ENCODE measurements around the gene SIGLEC5. TPM values are rescaled to one million over a fixed set of nuclear protein-coding genes. Genes with fewer than 3 reads are reported as not detected.

Gene SIGLEC5
- total RNA-seq, 2 donors from 2014 or later: not detected

DNA sequence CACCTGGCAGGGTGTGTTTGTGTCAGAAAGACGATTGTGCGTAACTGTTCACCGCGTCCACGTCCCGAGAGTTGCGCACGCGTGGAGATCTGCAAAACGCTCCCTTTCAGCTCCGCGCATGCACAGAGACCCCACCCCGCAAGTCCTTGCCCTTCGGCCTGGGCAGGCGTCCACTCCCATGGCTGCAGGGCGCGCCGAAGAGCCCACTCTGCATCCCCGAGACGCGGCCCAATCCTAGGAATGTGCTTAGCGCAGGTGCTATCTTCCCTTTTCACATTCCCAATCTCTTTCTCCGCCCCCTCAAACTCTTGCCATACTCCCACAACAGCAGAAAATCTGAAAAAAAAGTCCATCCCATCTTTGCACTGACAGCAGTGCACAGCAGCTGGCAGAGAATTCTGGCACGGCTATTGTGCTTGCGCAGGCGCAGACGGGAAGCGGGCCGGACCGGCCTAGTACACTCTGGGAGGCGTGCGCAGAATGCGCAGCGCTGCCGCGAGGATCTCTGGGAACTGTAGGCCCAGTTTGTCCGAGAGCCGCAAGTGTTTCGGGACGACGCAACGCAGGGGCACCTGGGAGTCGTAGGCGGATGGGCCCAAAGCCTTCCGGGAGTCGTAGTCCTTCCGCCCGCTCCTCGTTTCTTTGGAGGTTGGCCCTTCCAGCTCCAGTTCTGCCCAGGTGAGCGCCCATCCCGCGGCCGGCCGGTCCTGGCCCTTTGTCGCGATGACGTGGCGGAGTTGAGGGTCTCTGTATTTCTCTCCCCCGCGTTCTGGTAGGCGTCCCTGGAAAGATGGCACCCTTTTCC, 36.0 kb downstream of the SIGLEC5 start:
- DNase-seq: peak; percentile 98
- ATAC-seq: peak; percentile 99
- intact Hi-C loops (cut with DNase I, micrococcal nuclease): no loop called here

DNA sequence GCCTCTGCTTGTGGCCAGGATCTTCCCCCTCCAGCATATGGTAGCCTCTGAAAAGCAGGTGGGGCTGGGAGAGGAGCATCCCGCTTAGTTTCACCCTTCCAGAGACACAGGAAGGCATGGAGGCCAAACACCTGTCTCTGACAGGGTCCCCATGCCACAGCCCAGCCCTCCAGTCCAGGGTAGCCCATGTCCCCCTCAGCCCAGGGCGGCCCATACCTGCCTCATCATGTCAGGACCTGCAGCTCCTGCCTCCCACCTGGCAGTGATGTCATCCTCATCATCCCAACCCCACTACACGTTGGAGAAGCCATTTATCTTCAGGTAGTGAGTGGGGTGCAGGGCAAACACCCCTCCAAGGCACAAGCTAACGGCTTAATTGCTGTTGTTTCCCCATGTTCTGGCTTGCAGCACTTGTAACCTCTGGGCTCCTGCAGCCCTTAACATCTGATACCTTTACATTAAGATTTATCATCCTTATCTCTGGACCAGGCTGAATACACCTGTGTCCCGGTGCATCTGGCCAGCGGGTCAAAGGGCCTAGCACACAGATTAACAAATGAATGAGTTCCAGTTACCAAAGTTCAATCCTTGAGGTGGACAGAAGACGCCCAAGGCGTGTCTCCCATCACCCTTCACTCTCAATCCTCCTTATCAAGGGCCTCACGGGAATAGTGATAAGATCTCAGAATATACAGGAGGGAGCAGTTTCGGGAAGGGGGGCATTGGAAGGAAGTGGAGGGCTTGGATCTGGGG, 36.9 kb downstream of the SIGLEC5 start:
- DNase-seq (peak in 1 of 2 donors; percentile 11), ATAC-seq (peak; percentile 31)
- intact Hi-C loops (cut with DNase I, micrococcal nuclease): no loop called here

DNA sequence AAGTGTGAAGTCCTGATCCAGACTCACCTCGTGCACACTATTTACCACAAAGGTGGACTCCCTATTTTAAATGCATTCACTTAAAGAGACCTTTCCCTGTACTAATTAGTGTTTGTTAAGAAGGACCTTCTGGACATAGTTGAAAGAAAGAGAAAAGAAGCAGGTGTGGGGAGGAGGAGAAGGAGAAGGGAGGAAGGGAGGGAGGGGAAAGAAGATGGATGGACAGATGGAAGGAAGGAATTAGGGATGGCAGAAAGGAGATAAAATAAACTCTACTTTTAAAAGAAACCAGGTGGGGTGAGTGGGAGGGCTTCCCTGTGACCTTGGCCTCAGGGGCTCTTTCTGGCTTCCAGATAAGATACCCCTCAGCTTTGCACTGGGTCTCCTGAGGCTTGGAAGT, 37.7 kb downstream of the SIGLEC5 start:
- no peak for ATAC-seq
- intact Hi-C loops (cut with DNase I, micrococcal nuclease): no loop called here
- DNase-seq: no peak

DNA sequence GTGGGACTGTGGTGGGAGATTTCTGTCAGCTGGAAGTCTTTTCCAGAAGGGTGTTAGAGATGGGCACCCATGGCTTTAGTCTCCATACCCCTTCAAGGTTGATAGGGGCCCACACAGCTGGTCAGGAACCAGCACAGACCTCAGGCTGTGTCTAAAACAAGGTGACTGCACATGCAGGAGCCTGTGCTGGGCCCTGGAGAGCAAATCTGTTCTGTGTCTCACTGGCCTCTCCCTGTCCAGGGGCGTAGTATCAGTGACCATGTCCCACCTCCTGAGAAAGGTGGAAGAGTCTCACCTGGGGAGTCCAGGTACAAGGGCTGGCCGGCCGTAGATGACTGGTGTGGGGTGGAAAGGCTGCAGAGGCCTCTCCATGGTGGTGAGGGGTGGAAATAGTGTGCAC, 39.8 kb downstream of the SIGLEC5 start:
- DNase-seq (no peak), ATAC-seq (no peak)
- intact Hi-C loops (cut with DNase I, micrococcal nuclease): no loop called here

DNA sequence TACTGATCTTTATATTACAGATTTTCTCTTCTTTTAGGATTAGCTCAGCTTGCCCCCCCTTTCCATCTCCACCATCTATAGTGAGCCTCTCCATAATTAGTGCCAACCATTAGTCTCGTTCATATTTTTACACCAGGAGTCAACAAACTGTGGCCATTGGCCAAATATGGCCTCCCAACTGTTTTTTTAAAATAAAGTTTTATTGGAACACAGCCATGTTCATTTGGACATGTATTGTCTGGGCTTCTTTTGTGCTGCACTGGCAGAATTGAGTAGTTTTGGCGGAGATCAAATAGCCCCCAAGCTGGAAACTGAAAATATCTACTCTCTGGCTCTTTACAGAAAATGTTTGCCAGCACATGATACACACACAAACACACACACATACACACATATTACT, 40.7 kb downstream of the SIGLEC5 start:
- DNase-seq: no peak
- ATAC-seq: no peak
- intact Hi-C loops (cut with DNase I, micrococcal nuclease): no loop called here

DNA sequence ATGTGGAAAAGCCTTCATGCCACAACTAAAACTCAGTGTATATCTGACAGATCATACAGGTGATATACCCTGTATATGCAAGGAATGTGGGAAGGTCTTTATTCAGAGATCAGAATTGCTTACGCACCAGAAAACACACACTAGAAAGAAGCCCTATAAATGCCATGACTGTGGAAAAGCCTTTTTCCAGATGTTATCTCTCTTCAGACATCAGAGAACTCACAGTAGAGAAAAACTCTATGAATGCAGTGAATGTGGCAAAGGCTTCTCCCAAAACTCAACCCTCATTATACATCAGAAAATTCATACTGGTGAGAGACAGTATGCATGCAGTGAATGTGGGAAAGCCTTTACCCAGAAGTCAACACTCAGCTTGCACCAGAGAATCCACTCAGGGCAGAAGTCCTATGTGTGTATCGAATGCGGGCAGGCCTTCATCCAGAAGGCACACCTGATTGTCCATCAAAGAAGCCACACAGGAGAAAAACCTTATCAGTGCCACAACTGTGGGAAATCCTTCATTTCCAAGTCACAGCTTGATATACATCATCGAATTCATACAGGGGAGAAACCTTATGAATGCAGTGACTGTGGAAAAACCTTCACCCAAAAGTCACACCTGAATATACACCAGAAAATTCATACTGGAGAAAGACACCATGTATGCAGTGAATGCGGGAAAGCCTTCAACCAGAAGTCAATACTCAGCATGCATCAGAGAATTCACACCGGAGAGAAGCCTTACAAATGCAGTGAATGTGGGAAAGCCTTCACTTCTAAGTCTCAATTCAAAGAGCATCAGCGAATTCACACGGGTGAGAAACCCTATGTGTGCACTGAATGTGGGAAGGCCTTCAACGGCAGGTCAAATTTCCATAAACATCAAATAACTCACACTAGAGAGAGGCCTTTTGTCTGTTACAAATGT, 42.7 kb downstream of the SIGLEC5 start:
- intact Hi-C loops (cut with DNase I, micrococcal nuclease): no loop called here
- DNase-seq: no peak
- ATAC-seq: no peak

DNA sequence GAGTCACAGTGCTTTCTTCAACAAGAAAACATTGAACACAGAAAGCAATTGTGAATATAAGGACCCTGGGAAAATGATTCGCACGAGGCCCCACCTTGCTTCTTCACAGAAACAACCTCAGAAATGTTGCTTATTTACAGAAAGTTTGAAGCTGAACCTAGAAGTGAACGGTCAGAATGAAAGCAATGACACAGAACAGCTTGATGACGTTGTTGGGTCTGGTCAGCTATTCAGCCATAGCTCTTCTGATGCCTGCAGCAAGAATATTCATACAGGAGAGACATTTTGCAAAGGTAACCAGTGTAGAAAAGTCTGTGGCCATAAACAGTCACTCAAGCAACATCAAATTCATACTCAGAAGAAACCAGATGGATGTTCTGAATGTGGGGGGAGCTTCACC, 43.4 kb downstream of the SIGLEC5 start:
- DNase-seq (no peak), ATAC-seq (no peak)
- intact Hi-C loops (cut with DNase I, micrococcal nuclease): no loop called here

DNA sequence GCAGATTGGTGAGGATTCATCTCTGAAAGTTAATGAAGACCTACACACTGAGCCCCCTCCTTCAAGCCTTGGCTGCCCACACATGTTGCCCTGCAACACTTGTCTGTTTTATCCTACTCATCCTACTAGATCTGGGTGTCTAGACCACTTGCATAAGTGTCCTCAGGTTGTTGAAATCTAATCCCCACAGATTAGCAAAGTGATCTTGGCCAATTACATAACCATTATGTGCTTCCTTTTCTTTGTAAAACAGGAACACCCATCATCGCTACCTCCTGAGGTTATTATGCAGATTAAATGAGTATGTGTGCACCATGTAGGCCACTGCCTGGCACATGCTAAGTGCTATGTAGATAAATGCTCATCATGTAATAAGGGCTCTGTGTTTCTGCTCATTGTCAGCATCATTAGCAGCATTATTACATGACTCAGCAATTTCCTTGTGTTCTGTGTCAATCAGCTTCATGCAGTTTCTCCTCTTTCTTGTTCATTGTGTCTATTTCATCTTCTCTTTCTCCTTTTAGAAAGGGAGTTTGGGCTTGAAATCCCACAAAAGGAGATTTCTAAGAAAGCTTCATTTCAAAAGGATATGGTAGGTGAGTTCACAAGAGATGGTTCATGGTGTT, 44.0 kb downstream of the SIGLEC5 start:
- intact Hi-C loops (cut with DNase I, micrococcal nuclease): no loop called here
- no peak for DNase-seq
- no peak for ATAC-seq

DNA sequence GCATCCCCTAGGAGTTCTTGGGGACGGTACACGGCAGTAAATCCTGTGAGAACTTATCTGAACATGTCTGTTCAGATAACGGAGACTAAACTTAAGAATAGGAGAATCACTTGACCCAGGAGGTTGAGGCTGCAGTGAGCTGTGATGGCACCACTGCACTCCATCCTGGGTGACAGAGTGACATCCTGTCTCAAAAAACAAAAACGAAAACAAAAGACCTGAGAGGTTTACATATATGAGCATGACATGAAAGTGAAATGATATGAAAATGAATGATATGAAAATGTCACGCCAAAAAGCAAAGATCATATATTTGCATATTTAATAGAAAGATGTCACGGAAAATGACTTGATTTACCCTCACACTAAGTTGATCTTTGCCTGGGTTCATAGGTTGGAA, 53.4 kb downstream of the SIGLEC5 start:
- intact Hi-C loops (cut with DNase I, micrococcal nuclease): no loop called here
- DNase-seq (no peak), ATAC-seq (no peak)

DNA sequence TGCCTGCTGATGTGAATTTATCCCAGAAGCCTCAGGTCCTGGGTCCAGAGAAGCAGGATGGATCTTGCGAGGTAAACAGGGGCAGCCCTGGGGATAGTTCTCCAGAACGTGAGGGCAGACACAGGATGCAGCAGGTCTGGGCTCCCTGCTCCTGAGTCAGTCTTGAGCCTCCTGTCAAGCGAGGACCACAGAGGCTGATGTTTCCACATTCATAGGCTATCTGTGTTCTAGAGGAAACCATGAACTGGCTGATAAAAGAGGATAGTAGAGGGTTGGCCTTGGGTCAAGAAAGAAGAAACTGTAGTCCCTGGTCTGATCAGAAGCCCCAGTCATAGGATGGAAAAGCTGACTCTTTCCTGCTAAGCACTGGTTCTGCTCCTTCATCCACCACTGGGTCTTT, 56.9 kb downstream of the SIGLEC5 start:
- ATAC-seq: no peak
- intact Hi-C loops (cut with DNase I, micrococcal nuclease): no loop called here
- DNase-seq: no peak

DNA sequence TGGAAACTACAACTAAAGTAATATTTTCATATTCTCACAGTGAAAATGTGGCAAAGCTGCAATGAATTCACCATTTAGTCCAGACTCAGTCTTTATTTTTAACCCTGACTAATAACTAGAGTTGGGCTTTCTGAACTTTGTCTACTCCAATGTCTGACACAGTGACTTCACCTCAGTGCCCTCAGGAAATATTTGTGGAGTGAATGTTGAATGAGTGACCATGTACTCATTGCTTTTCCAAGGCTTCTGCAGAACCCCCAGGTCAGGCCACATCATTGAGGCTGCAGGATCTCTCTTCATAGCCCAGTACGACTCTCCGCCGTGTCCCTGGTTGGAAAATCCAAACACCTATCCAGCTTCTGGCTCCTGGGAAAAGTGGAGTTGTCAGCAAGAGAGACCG, 57.3 kb downstream of the SIGLEC5 start:
- DNase-seq: no peak
- intact Hi-C loops (cut with DNase I, micrococcal nuclease): no loop called here
- no peak for ATAC-seq

DNA sequence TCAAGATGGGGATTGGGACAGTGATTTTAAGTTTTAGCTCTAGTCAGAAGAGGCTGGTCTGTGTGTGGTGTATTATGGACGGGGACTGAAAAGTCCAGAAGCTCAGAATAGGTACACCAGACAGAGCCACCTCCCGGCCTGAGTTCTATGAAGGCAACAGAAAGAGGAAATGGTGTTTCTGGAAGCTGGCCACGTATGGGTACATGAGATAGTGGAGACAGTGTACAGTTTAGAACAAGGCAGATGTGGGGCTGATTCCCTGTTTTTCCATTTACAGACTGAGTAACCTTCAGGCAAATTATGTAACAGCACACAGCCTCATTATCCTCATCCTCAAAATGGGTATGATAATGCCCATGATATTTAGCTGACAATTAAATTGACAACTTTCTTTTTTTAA, 57.8 kb downstream of the SIGLEC5 start:
- intact Hi-C loops (cut with DNase I, micrococcal nuclease): no loop called here
- ATAC-seq (no peak), DNase-seq (no peak)

DNA sequence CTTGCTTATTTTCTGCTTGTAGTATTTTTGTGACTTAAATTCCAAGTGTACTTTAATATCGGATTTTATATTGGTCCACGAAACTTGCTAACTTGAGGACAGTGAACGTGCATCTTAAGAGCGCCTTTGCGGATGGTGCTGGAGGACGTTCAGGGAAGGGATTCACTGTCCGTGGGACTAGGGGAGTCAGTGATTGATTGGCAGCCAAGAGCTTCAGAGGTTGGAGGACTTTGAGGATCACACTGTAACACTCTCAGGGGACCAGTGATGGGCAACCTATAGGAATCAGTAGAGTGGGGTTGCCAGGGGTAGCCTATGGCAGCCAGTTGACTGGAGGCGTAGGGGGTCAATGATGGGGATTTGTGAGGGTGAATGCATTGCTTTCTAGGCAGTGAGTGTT, 58.6 kb downstream of the SIGLEC5 start:
- no peak for ATAC-seq
- no peak for DNase-seq
- intact Hi-C loops (cut with DNase I, micrococcal nuclease): no loop called here

DNA sequence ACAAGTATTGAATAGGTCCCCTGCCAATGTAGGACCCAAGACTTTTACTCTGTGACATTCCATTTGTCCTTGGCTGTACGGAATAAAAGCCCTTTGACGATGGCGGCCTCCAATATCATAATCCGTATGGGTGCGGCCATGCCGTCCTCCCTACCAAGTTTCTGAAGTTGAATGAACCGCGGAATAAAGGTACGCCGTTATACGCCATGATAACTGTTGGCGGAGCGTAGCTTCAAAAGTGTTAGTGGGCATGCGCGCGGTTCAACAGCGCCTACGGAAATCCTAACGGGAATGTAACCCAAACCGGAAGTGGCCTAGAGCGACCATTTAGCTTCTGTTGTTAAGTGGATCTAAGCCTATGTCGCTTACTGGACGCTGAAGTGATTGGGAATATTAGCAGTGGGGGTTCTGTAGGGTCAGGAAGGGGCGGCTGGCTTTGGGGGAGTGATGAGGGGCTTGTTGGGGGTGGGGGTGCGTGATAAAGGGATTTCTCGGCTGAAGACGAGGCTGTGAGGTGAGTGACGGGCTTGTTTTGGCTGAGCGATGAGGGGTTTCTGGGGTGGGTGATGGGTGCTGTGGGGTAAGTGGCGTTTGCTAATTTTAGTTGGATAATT, 59.1 kb downstream of the SIGLEC5 start, which contains the start of gene ZNF175:
Gene ZNF175 (plus strand): TSS at position 322 of the 614 bp plus-strand sequence. CDS start 2,047 bp downstream, outside the sequence.
- peak; percentile 100 for ATAC-seq
- intact Hi-C loops (cut with DNase I, micrococcal nuclease): no loop called here
- DNase-seq: peak; percentile 93 to 95

DNA sequence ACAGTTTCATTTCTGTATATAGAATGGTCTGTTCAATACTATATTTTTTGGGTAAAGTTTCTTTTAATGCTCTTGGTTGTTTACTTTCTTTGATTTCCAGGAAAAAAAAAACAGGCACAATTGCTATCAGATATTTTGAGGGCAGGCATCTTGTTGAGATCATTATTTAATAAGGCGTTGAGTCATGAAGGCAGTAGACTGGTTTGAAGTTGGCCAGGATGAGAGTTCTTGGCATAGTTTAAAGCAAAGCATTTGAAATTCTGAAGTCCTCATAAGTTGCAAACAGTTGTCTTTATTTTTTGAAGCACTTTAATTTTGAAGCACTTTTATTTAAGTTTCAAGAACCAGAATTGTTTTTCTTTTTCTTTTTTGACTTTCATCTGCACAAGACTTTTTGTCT, 61.7 kb downstream of the SIGLEC5 start:
- DNase-seq (no peak), ATAC-seq (no peak)
- intact Hi-C loops (cut with DNase I, micrococcal nuclease): no loop called here

DNA sequence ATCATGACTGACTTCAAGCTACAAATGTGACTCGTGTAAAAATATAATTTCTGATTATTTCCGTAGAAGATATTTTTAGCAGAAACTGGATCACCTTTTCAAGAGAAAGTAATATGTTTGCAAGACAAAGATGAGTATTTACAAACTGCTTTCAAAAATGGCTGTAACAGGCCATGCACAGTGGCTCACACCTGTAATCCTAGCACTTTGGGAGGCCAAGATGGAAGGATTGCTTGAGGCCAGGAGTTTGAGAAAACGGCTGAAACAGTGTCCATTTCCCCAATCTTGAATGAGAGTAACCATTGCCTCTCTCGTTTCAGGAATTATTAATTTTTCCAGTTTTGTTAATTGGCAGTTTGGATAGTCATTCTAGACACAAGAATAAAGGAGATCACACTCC, 62.6 kb downstream of the SIGLEC5 start:
- DNase-seq: no peak
- intact Hi-C loops (cut with DNase I, micrococcal nuclease): no loop called here
- ATAC-seq: no peak

DNA sequence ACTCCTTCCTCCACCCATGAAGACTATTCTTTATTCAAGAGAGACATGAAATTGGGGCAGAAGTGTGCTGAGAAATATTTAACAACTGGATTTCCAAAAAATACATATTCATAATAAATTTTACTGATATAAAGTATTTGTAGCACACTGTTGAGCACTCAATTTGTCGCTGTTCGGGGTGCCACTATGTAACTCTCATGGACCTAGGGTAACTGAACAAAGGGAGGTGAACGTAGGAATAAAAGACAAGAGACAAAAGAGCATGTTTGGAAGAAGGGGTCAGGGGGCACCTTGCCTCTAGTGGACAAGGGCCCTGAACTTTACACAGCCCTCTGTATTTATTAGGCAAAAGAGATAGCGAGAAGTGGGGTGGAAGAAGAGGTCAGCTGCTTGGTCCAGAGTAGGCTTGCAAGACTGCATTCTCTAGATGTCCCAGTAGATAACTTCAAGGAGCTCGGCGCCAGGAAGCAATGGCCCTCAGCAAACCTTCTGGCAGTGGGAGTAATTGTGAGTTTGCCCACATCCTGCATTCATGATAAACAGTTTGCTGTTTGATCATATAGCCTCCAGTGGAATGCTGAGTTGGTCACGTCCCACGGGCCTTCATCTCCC, 63.6 kb downstream of the SIGLEC5 start:
- intact Hi-C loops (cut with DNase I, micrococcal nuclease): no loop called here
- DNase-seq (no peak), ATAC-seq (no peak)

DNA sequence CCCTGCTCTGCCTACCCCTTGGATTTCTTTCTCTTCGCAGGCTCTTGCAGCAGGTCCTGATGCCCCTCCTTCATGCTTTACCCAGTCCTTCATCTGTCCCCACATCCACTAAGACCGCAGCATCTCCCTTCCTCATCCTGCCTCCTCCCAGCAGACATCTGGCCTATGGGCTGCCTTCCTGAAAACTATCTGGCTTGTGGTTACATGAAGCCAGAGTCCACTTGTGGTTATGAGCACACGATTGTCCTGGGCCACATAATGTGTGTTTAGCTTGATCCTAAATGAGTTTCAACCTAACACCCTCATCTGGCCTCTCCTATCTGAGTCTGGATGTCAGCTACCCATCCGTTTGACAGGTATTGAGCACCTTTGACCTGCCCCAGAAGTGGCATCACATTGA, 64.6 kb downstream of the SIGLEC5 start:
- DNase-seq: no peak
- no peak for ATAC-seq
- intact Hi-C loops (cut with DNase I, micrococcal nuclease): no loop called here
